ENCODE results near the gene TEX19.
"Not testable (repeated sequence)": the region's sequence is repeated elsewhere in the genome, so short reads cannot be mapped to it uniquely, and the experiment has no call there.

Gene TEX19

DNA sequence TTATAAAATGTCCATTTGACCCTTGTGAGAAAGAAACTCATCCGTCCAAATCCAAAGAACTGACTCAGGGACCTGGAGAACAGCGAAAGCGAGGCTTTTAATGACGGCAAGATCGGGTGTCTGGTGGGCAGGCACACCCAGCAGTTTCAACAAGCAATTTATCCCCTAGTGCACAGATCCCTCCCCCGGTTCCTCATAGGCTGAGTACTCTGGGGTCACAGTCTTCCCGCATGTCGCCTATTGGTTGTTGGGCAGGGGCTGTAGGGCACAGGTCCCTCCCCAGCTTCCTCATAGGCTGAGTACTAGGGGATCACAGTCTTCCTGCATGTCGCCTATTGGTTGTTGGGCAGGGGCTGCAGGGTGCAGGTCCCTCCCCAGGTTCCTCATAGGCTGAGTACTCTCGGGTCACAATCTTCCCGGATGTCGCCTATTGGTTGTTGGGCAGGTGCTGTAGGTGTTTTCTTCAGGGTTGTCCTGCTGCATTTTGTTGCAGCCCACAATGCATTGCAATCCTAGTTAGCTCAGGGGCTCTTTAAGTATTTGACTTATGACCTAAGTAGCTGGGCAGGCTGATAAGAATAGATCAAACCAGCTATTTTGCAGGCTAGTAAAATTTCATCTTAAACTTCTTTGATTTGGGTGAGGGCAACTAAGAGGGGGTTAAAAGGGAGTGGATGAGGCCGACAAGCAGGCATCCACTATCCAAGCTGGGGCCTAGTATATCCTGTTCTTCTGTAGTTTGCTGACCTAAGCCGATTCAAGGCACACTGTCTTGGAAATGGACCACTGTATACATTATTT lies 8.9 kb downstream of the TEX19 start:
- no peak for DNase-seq (ENCODE audit: low read depth)
- H3K4me3 ChIP-seq (ENCODE audit: control insufficient read depth, low read depth, low read length), result no peak overlapping the region
- TF ChIP-seq, protein P1, sequence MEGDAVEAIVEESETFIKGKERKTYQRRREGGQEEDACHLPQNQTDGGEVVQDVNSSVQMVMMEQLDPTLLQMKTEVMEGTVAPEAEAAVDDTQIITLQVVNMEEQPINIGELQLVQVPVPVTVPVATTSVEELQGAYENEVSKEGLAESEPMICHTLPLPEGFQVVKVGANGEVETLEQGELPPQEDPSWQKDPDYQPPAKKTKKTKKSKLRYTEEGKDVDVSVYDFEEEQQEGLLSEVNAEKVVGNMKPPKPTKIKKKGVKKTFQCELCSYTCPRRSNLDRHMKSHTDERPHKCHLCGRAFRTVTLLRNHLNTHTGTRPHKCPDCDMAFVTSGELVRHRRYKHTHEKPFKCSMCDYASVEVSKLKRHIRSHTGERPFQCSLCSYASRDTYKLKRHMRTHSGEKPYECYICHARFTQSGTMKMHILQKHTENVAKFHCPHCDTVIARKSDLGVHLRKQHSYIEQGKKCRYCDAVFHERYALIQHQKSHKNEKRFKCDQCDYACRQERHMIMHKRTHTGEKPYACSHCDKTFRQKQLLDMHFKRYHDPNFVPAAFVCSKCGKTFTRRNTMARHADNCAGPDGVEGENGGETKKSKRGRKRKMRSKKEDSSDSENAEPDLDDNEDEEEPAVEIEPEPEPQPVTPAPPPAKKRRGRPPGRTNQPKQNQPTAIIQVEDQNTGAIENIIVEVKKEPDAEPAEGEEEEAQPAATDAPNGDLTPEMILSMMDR (IDR thresholded peaks at IDR 0.05; ENCODE audit: control insufficient read depth, insufficient read depth, low read depth, low read length, missing control alignments), result no peak

DNA sequence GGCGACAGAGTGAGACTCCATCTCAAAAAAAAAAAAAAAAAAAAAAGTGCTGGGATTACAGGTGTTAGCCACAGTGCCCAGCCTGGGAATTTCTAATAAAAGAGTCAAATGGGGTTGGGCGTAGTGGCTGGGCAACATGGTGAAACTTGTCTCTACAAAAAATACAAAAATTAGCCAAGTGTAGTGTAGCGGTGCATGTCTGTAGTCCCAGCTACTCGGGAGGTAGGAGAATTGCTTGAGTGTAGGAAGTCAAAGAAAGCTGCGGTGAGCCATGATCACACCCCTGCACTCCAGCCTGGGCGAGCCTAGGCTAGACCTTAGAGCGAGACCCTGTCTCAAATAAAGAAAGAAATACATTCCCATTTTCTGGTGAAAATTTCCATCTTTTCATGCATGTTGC lies 10.2 kb downstream of the TEX19 start:
- DNase-seq (ENCODE audit: low read depth), result no peak
- no peak overlapping the region for H3K4me3 ChIP-seq (ENCODE audit: control insufficient read depth, low read depth, low read length)
- TF ChIP-seq, protein P1 (IDR thresholded peaks at IDR 0.05; ENCODE audit: control insufficient read depth, insufficient read depth, low read depth, low read length, missing control alignments), result no peak

DNA sequence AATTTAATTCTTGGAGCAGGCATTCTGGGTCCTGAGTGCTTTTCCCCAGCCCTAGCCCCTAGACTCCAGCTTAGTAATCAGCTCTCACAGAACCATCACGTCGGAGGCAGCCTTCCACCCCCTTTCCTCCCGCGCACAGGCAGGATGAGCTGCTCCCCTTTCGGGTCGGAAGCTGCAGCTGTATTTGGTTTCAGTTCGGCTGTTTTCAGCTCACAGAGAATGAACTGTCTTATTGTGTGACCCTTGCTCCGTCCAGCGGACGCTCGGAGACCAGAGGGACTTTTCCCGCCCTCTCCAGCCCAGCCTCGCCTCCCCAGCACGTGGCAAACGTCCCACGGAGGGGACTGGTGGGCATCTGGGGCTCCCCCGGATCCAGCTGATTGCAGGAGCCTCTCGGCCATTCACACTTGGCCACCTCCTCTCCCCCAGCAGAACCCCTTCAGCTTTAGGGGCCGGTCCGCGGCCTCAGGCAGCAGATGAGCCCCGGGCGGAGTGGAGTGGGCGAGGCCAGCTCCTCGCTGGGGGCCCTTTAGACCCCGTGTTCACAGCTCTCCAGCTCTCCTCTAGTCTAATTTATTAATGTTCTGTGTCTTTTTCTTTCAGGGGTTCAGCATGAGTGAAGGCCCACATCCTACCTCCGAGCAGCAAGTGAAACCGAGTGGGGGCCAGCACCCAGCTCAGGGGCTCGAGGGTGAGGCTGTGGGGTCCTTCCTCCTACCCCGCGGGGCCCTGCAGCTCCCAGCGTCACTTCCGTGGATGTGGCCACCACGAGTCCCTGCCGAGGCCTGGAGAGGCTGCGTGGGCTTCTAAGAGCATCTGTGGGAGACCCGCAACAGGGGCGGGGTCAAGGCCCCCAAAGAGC lies 11.7 kb downstream of the TEX19 start:
- TF ChIP-seq, protein P1 (IDR thresholded peaks at IDR 0.05; ENCODE audit: control insufficient read depth, insufficient read depth, low read depth, low read length, missing control alignments), result no peak
- peak overlapping the region; percentile 20 for H3K4me3 ChIP-seq (ENCODE audit: control insufficient read depth, low read depth, low read length)
- DNase-seq (ENCODE audit: low read depth), result no peak

GRCh38 chr17:82371333-82372248 lies 12.5 kb downstream of the TEX19 start, which contains the start of gene UTS2R:
TSS of gene UTS2R (plus strand) at chr17:82371765. CDS start at chr17:82374325, 2,560 bp downstream.
- DNase-seq (ENCODE audit: low read depth), result no peak
- H3K4me3 ChIP-seq (ENCODE audit: control insufficient read depth, low read depth, low read length), result peak within 1 kb of the TSS; percentile 20
- TF ChIP-seq, protein P1 (IDR thresholded peaks at IDR 0.05; ENCODE audit: control insufficient read depth, insufficient read depth, low read depth, low read length, missing control alignments), result no peak

DNA sequence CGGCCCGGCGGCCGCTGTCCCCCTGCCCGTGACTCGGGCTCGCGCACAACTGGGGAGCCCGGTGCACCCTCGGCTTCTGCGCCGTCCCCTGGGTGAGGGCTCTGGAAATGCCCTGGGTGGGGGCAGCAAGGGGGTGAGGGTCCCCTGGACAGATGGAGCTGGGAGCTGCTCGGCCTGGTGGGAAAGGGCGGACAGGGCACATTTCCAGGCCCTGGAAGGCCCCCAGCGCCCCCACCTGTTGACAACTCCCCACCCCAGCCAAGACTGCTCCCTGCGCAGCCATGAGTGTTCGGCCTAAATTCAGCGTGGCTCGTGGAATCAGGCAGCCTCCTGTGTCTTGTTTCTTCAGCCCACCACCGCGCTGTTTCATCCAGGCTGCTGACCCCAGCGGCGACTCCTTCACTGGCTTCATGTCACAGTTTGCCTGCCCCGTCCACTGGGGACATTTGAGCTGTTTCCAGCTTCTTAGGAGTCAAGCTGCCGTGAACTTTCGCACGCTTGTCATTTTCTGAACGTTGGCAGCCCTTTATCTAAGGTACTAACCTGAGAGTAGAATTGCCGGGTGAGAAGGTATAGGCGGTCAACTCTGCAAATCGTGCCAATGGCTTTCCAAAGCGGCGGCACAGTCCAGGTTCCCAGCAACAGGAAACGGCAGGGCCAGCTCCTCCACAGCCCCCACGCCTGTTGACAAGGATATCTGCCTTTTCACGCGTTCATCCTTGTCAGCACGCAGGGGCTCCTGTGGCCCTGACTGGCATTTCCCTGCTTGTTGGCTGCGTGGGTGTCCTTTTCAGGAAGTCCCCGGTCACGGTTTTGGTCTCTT lies 13.4 kb downstream of the TEX19 start:
- TF ChIP-seq, protein P1 (IDR thresholded peaks at IDR 0.05; ENCODE audit: control insufficient read depth, insufficient read depth, low read depth, low read length, missing control alignments), result no peak
- H3K4me3 ChIP-seq (ENCODE audit: control insufficient read depth, low read depth, low read length), result no peak overlapping the region
- DNase-seq (ENCODE audit: low read depth), result no peak

DNA sequence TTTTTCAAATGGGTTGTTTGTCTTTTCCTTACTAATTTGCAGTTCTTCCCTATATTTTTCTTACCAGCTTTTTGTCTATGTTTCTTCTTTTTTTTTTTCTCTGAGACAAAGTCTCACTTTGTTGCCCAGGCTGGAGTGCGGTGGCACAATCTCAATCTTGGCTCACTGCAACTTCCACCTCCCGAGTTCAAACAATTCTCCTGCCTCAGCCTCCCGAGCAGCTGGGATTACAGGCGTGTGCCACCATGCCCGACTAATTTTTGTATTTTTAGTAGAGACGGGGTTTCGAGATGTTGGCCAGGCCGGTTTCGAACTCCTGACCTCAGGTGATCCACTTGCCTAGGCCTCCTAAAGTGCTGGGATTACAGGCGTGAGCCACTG lies 14.0 kb downstream of the TEX19 start:
- not testable (repeated sequence) for H3K4me3 ChIP-seq (ENCODE audit: control insufficient read depth, low read depth, low read length); DNase-seq (ENCODE audit: low read depth)
